NT2/D1 (cell line): Measurements from ENCODE around the gene SMG7.

ENCODE experiments used
- SUZ12 ChIP-seq: IDR thresholded peaks from 2 replicates; pipeline ENCODE4 v1.6.1; 2011; ENCODE audit not compliant: insufficient read length, insufficient read depth; ENCODE audit errors: extremely low read depth
- YY1 ChIP-seq: IDR thresholded peaks from 2 replicates; pipeline ENCODE4 v1.6.1; 2011; ENCODE audit not compliant: insufficient read length, insufficient read depth
- ZNF274 ChIP-seq: IDR thresholded peaks from 2 replicates; pipeline ENCODE4 v1.6.1; 2011; ENCODE audit warnings: mild to moderate bottlenecking, low read depth, low read length

GRCh38 chr1:183567584-183567983 is 95.3 kb downstream of the SMG7 start:
- TF ChIP-seq ZNF274, result no peak
- no peak for TF ChIP-seq SUZ12
- no peak for TF ChIP-seq YY1
